H54 (cell line): ENCODE results near the gene HOXA10.
A peak's percentile ranks its signal among the peaks of the same experiment; 100 is the strongest.

Experiments used
- DNase-seq: peaks from one replicate; pipeline ENCODE4 v3.0.0; 2011; ENCODE audit warnings: low spot score, mixed read lengths; ENCODE audit not compliant: insufficient read length
- FAIRE-seq: peaks from 3 replicates; lab custom pipeline; 2011; peaks lifted over from hg19 to GRCh38; lab: Jason Lieb, UNC
- POLR2A ChIP-seq: IDR thresholded peaks from 2 replicates; pipeline ENCODE4 v1.6.1; 2011; ENCODE audit warnings: low read depth, mild to moderate bottlenecking, low read length

Gene HOXA10

DNA sequence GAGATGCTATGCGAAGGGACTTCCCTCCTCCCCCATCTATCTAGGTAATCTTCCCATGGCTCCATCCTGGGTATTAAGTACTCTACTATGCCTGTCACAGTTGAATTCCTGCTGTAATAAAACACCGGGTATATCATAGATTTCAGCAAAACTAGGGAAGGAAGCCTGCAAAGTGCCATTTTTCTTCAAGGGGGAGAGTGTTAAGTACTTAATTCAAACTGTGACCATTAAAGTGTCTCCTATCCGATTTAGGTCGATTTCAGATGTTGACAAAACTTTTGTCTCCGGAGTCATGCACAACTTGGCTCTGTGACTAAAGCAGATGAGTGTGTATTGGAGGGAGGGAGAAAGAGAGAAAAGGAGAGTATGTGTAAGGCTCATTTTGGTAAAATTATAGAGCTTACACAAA is 48.1 kb downstream of the HOXA10 start:
- no peak for TF ChIP-seq POLR2A
- DNase-seq (no peak), FAIRE-seq (no peak)

DNA sequence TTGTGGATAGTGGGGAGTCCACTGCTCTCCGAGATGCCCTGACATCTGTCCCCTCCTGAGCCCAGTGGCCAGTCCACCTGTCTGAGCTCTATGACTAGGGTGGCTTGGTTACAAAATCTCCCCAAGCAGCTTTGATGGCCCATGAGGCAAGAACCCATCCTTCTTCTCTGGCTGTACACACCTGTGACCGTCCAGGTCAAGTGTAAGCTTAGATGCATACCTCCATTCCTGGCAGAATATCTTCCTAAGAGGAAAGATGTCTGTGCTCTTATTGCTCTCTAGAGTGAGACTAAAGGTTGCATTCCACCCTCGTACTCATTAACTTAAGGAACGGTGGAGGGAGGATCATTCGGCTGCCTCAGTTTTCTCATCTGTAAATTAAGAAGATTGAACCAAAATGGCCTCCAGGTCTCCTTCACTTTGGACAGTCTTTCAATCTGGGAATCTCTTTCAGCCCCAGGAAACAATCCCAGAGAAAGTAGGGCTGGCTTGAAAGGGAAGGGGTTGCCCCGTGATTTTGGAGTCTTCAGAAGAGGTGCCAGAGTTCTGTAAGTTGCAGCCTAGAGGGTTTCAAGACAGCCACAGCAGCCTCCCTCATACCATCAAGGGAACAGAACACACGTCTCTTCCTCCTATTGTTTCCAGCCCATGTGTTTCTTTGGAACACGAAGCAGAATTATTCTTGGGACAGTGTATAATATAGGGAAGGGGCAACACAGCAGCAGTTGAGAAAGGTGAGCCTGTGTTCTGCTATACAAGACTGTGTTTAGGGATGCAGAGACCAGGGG is 49.0 kb downstream of the HOXA10 start:
- no peak for FAIRE-seq
- no peak for DNase-seq
- no peak for TF ChIP-seq POLR2A

GRCh38 chr7:27124096-27124901 is 49.8 kb downstream of the HOXA10 start:
- peak; percentile 23 for FAIRE-seq
- peak; percentile 98 for DNase-seq

DNA sequence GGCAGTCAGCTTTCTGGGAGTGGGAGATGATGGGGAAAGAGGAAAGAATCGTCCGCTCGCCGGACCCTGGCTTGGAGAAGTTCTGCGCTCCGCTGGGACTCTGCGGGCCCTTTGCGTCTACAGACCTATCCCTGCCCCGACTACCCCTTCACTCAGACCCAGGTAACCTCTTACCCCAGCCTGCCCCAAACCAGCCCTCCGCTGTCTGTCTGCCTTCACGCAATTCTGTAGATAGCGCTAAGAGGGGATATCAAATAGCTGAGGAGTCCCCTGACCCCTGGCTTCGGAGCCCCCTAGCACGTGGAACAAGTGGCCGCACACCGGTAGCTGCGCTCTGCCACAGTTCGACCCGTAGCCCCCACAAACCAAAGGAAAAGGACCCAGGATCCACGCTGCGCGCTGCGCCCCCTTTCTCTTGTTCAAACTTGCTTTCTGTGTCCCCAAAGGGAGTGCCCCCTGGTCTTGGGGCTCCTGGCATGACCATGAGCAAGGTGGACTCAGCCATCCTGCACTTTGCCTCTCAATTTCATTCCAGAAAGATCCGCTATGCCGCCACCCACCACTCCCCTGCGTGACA is 50.6 kb downstream of the HOXA10 start:
- DNase-seq (no peak), FAIRE-seq (no peak)
- no peak for TF ChIP-seq POLR2A

More at GRCh38 chr7:27124096-27124901, 49.8 kb downstream of the HOXA10 start:
- no peak for TF ChIP-seq POLR2A

DNA sequence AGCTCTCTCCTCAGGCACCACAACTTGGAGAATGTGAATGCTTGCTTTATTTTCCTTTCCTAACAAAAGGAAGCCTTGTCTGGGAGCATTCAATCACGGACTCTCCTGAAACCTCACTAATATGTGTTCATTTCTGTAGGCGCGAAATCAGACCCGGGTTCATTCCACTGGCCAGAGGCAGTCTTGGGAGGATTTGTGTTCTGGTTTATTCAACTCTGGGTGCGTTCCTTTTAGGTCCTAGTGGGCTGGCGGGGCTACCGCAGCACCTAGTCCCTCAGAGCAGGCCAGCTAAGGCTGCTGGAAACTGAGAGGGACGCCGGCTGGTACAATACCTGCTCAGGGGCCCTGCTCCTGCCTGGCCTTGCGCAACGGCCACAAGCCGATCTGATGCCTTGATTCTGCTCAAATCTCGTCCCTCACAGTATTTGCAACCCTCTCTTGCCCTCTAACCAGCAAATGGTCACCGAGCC is 51.1 kb downstream of the HOXA10 start:
- no peak for TF ChIP-seq POLR2A
- no peak for DNase-seq
- no peak for FAIRE-seq

DNA sequence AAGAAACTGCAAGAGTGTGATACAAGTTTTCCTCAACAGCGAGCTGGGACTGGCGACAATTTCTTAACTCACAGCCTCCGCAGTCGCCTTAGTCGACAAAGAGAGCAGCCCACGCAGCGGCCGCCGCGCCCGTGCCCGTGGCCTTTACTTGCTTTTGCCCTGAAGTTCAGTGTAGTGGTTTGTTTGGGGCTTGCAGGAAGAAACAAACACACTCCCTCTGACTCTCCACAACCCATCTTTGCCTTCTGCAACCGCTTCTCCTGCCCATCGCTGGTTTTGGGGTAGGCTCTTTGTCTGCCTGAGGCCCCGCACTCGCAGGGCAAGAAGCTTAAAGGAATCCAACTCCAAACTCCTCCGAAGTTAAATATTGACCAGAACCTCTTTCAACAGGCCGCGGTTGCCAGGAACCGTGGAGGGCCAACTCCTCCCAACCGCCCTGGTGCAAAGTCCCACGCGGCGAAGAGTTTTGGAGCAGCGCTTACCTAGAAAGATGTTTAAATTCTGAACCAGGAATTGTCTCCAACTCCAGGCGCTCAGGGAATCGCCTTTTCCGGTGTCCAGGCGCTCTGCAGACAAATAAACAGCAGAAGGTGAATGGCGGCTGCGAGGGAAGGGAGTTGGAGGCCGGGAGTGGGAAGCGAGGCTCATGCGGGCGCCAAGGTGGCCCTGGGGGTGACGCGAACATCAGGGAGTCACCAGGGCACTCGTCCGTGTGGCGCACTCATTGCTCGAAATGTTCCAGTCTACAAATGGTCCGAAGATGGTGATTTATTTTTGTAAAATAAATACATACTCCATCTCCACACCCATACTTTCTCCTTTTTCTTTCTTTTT is 51.8 kb downstream of the HOXA10 start:
- FAIRE-seq (no peak), DNase-seq (no peak)
- TF ChIP-seq POLR2A: no peak

DNA sequence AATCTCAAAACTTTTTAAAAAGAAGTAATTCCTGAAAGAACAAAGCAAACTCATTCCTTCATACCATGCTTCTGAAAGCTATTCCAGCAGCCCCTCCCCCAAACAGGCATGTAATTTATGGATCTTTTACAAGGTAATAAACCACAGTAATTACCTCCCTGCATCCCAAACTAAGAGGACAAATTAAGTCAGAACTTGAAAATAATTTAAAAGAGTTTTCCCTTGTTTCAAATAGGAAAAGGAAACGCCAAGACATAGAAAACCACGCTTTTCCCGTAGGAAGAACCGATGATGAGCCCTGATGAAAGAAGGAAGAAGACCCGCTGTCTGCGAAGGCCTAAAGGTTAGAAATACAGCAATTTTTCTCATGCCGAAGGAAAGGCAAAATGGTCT is 52.4 kb downstream of the HOXA10 start:
- FAIRE-seq: no peak
- no peak for DNase-seq

More for the DNA sequence above, 52.4 kb downstream of the HOXA10 start:
- TF ChIP-seq POLR2A: no peak
